DMS53 treated with DMSO at 0.1 percent for 48 hours (cell line): ENCODE data around the gene POLE.

Source experiments
- DNase-seq: peaks from one replicate; lab custom pipeline; 2025; ENCODE audit not compliant: unreplicated experiment; lab: John Stamatoyannopoulos, UW

The POLE gene

DNA sequence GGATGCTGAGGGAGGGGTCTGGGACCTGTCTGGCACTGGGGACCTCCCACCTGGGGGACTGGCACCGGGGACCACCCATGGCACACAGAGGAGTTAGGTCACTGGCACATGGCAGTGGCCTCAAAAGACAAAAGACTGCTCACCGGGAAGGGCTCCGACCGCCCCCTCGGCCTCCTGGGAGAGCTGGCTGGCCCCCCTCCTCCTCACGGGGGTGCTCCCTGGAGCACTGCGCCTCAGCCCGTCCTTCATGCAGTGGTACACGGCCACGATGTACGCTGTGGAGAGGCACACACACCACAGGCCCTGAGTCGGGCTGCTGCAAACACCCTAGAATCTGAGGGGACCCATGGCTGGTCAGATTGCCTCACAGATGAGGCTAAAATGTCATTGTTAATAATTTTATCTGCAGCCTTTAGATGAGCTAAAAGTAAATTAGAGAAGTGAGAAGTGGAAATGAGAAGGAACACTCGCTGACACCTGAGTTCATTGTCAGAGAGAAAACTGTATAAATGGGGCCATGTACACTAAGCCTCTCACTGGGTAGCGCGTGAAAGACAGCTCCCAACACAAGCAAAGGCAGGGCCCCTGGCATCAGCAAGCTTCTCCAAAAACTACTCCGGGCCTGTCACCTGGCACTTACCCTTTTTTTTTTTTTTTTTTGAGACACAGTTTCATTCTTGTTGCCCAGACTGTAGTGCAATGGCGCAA lies 54.5 kb downstream of the POLE start:
- no peak for DNase-seq

DNA sequence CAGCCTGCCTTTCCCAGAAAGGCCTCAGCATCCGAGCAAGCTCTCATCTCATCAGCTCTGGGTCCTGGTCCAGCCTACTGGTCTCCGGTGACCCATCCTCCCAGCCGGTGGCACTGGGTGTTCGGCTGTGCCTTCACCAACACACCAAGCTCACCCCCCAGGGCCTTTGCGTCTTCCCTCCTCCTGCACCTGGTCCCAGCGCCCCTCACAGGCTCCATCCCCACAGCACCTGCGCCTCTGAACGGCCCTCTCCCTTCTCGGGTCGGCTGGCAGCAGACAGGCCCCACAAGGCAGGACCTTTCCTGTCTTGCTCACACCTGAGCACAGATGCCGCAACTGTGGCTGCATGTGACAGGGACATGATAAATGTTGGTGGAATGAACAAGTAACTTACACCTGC lies 55.5 kb downstream of the POLE start:
- no peak for DNase-seq

DNA sequence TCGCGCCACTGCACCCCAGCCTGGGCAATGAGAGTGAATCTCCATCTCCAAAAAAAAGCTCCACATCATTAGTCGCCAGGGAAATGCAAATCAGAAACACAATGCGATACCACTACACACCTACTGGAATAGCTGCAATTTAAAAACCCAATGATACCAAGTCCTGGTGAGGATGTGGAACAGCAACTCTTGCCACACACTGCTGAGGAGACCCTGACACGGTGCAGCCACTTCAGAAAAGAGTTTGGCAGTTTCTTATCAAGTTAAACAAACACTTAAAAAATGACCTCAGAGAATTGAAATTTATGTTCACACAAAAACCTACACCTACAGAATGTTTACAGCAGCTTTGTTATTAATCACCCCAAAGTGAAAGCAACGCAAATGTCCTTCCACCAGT lies 56.5 kb downstream of the POLE start:
- no peak for DNase-seq

DNA sequence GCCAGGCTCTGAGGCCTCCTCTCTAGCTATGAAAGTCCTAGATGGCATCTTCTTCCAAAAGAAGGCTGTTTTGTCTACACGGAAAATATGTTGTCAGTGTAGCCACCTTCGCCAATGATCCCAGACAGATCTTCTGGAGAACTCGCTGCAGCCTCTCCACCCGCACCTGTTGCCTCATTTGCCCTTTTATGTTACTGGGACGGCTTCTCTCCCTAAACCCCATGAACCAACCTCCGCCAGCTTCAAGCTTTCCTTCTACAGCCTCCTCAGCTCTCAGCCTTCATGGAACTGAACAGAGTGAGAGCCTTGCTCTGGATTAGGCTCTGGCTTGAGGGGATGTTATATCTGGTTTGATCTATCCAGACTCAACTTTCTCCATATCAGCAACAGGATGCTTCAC lies 57.8 kb downstream of the POLE start:
- no peak for DNase-seq

- DNase-seq: no peak
Measured at GRCh38 chr12:132625731-132626430, 61.3 kb downstream of the POLE start.

- DNase-seq: no peak
Measured at GRCh38 chr12:132624910-132625630, 62.1 kb downstream of the POLE start.

- DNase-seq: no peak
Measured at GRCh38 chr12:132624186-132624855, 62.8 kb downstream of the POLE start.

- no peak for DNase-seq
Measured at GRCh38 chr12:132623072-132623869, 63.9 kb downstream of the POLE start.

DNA sequence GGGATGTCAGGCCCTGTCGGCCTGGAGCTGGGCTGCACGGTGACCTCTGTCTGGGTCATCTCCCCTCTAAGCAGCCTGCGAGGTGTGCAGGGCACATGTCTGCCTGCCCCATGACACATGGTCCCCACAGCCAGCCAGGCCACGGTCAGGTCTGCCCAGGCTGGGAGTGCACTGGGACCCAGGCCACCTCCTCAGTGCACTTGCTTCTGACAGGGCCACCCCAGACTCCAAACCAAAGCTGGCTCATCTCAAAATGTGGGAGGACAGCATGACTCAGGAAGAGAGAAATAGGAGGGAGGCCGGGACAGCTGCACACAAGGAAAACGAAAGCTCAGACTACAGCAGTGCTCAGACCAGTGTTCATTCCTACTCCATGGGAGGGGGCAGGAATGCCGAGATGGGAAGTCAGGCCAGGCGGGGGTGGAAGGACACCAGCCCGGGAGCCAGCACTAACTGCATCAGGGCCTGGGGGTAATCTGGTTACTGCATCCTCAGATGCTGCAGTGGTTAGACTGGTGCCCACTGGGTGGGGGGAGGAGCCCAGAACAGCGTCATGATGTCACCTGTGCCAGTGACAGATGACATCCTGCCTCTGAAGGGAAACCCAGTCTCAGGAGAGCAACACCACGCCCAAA lies 64.6 kb downstream of the POLE start:
- no peak for DNase-seq

DNA sequence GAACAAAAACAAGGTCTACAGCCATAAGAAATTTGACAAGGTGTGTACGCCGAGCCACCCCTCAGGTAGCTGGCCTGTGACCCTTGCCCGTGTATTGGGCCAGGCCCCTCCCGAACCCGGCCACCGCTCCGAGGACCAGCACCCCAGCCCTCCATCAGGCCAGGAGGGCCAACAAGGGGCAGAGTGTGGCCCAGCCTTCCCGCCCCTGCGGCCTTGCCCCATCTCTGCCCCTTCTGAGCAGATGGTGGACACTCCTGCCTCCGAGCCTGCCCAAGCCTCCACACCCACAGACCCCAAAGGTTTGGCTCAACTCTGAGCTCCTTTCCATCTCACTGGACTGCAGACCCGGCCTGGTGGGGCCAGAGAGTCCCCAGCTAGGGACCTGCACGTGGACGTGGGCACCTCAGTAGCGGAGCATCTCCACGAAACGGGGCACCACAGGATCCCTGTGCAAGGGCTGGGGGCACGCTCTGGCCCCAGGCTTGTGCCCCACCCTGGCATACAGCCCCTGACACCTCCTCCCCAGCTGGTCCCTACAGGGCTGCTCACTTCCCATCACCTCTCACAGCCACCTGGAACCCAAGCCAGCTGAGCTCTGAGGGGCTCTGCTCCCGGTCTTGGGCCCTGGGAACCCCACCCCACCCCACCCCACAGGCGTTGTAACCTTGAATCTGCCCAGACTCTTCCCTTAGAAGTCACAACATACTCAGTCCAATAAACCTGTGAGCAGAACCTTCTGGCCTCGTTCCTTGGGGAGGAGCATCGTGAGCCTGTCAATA lies 65.3 kb downstream of the POLE start:
- no peak for DNase-seq

DNA sequence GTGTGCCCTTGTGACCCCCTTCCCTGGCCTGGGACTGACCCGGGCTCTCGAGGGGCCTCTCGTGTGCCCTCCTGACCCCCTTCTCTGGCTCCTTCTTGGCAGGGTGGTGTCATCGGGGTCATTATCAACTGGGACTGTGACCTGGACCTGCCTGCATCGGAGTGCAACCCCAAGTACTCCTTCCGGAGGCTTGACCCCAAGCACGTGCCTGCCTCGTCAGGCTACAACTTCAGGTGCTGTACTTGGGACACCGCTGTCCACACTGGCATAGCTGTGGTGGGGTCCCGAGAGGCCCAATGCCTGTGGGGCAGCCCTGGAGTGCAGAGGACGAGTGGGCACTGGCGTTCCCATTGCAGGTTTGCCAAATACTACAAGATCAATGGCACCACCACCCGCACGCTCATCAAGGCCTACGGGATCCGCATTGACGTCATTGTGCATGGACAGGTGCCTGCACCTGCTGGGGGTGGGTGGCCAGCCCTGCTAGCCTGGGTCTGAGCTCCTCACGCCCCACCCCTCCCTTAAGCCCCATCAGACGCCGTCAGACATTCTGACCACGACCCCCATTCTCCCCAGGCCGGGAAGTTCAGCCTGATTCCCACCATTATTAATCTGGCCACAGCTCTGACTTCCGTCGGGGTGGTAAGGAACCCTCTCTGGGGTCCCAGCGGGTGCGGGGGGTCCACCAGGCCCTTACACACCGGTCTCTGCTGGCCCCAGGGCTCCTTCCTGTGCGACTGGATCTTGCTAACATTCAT lies 66.1 kb downstream of the POLE start:
- no peak for DNase-seq

GRCh38 chr12:132620113-132620898 lies 66.8 kb downstream of the POLE start:
- DNase-seq: no peak

DNA sequence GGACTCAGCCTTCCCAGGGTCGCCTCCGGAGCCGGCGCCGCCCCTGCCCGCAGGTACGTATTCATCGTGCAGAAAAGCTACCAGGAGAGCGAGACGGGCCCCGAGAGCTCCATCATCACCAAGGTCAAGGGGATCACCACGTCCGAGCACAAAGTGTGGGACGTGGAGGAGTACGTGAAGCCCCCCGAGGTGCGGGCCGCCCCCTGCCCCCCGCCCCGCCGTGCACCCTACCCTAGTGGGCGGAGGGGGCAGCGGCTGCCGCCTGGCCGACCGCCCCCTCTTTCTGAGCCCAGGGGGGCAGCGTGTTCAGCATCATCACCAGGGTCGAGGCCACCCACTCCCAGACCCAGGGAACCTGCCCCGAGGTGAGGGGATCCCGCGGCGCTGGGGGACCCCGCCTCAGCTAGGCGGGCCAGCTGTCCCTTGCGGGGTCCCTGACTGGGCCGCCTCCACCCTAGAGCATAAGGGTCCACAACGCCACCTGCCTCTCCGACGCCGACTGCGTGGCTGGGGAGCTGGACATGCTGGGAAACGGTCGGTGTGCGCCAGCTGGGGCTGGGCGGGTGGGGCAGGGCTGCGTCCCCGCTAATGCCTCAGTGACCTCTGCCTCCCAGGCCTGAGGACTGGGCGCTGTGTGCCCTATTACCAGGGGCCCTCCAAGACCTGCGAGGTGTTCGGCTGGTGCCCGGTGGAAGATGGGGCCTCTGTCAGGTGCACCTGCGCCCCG lies 67.6 kb downstream of the POLE start:
- no peak for DNase-seq

GRCh38 chr12:132619071-132619385 lies 68.1 kb downstream of the POLE start:
- no peak for DNase-seq

- DNase-seq: no peak
Measured at GRCh38 chr12:132618683-132619043, 68.5 kb downstream of the POLE start, which contains the start of gene P2RX2. P2RX2 (plus strand) TSS chr12:132618776; CDS start chr12:132618817, 41 bp downstream.

- no peak for DNase-seq
Measured at GRCh38 chr12:132617822-132618682, 69.1 kb downstream of the POLE start.
